Measurements from ENCODE around the gene NRN1L.
A peak's percentile ranks its signal among the peaks of the same experiment; 100 is the strongest.

The NRN1L gene

DNA sequence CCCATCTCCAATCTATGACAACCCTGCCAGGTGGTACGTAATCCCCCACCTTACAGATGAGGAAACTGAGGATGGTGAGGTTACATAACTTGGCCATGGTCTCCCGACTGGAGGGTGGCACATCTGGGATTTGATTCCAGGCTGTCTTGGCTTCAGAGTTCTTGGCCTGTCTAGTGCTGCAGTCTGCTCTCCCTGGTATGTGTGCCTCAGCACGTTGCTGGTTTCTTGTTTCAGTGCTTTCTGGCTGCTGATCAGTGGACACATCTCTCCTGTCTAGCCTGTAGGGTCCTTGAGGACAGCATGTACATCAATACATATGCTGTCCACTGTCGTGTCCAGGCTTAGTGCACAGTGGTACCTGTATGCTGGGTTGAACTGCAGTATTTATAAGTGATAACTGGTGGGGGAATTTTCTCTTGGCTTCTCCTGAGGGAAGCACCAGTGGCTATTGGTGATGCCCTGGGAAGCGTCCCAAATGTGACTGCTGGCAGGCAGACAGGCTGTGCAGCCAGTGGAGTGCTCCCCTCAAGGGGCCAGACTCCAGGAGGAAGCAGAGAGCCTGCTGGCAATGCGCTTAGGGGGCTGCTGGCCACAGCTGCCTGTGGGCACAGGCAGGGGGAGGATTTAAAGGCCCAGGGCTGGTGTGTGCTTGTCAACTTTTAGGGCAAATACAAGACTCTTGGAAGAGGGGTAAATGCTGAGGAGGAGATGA is 32.6 kb downstream of the NRN1L start:
- no peak for DNase-seq

DNA sequence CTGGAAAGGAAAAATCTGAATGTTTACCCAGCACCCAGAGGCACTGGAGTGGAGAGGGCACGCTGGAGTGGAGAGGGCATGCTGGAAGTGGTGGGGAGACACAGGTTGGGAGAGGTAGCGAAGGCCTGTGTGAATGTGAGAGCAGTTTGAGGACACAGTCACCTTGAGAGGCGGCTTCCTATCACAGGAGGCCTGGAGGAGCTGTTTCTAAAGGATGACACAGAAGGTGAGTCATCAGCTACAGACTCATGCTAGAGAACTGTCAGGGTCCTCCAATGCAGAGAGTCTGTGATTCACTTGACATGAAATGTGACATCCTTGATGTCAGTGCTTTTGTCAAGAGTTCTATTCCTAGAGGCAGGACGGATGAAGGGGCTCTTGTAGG is 33.2 kb downstream of the NRN1L start:
- no peak for DNase-seq

DNA sequence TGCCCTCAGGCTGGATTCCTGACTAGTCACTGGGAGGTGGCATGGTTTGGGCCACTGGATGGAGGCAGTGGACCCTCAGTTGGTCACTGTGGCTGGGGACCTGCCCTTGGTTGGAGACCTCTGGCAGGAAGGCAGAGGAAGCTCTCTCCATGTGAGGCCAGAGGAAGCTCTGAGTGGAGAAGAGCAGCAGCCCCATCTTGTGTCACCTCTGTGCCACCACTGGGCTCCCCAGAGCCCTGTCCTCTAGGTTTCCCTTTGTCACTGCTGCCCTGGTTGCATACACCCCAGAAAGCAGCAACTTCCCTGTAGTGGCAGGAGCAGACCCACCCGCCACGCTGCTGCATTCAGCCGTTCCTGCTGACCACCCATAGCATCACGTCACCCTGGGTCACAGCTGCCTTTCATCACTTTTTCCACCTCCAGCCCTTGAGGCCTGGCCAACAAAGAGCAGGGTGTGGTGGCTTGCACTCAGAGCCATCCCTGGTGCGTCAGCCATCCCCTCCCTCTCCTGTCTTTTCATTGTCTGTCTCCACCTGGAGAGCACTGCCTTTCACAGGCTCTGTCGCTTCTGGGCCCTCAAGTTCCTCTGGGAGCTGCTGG is 35.0 kb downstream of the NRN1L start:
- DNase-seq: no peak

DNA sequence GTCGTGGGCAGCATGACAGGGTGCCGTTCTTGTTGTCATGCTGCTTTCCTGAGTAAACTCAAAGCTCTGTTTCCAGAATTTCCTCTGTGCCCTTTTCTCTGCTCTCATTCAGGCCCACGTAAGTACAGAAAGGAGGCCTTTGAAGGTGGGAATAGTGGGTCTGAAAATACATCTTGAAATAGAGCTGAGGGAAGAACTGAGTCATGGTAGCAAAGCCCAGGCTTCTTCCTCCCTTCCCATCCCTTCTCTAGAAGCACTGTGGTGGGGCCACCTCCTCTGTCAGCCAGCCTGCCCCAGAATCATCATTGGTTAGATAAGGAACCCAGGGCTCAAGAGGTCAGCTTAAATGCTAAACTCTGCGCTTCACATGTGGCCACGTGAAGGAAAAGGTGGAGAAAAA is 37.5 kb downstream of the NRN1L start:
- no peak for DNase-seq

DNA sequence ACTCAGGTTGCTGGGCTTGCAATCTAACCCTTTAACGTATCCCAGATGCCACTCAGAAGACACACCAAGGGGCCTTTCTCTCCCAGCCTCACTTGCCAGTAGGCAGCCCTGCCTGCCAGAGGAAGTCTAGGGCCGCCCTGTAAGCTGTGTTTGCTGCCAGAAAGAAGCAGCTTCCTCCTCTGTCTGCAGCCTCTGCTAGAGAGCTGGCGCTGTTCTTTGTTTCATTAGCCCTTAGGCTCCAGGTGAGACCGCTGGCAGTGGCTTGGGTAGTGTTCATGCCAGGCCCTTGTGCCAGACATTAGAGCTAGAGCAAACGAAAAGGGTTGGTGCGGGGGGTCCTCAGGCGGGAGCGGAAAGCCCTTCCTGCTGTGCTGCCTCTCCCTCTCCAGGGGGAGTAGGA is 38.1 kb downstream of the NRN1L start:
- no peak for DNase-seq

DNA sequence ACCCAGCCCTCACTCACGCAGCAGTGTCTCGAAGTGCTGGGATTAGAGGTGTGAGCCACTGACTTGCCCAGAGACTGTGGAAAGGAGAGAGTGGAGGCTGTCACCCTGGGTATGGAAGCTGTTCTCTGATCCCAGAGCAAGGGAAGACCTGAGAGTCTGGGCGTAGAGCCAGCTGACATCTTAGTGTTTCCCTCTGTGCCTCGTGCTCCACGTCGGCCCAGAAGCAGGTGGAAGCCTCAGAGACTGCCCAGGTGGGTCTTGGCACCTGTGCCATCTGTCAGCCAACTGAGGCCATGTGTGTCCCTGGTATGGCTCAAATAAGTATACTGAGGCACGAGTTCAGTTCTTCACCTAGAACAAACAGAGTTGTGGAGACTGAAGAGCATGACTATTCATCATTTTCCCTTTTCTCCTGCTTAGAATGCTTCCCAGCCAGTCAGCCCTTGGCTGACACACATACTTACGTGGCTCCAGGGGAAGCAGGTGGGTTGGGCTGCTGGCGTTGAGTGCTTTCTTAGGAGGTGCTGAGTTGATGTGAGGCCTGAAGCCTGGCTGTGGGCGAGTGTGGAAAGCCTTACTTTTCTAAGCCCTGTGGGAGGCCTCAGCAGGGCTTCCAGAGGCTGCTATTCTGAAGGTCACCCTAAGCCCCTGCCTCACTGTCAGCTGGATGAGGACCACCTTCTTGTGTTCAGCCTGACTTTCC is 38.9 kb downstream of the NRN1L start:
- DNase-seq: no peak

DNA sequence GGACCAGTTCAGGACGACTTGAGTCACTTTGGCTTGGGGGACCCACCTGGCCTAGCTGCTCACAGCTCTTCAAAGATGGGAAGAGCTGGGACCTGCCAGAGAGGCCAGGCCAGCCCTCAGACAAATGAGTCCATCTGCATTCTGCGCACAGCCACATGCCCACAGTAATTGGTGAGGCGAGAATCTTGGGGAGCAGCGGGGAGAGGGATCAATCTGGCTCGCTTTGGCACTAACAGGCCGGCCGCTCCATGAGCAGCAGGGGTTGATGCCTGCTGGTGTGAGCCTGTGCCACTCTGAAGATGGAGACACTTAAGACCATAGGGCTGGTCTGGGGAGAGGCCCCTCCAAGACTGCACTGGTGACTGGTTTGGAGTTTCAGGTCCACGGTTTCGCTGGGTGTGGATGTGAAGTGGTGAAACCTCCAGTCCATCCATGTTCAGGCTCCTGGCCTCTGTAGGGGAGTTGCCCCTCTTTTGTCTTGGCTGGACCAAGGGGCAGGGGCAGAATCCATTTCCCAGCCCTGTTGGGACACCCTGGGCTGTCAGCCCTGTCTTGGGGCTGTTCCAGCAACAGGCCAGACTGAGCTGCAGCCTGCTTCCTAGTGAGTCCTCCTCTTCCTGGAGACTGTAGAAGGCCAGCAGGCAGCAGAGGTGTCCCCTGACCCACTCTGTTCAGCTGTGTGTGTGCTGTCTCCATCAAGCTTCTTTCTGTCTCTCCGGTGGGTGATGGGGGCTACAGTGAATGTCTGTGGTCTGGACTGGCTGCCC is 39.6 kb downstream of the NRN1L start:
- no peak for DNase-seq

DNA sequence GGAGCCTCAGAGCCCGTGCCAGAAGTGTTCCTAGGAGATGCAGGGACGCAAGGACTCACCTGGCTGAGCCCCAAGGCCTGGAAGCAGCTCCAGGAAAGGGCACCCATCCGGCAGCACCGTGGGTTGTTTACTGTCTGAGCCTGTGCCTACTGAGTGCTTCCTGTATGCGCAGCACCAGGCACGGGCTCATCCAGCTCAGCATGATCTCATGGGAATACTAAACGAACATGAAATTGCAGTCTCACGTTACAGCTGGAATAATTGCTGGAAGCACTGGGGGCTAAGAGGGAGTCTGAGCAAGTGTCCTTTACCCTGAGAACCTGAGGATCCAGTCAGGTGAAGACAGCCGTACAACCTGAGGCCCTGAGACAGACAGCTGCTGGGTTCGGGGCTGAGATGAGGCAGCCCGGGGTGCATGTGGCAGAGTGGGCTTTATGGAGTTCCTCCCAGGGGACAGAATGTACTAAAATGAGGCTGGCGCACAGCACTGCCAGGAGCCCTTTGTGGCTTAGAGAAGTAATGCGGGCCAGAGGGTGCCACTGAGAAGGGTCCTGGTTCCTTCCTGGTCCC is 41.6 kb downstream of the NRN1L start:
- no peak for DNase-seq

DNA sequence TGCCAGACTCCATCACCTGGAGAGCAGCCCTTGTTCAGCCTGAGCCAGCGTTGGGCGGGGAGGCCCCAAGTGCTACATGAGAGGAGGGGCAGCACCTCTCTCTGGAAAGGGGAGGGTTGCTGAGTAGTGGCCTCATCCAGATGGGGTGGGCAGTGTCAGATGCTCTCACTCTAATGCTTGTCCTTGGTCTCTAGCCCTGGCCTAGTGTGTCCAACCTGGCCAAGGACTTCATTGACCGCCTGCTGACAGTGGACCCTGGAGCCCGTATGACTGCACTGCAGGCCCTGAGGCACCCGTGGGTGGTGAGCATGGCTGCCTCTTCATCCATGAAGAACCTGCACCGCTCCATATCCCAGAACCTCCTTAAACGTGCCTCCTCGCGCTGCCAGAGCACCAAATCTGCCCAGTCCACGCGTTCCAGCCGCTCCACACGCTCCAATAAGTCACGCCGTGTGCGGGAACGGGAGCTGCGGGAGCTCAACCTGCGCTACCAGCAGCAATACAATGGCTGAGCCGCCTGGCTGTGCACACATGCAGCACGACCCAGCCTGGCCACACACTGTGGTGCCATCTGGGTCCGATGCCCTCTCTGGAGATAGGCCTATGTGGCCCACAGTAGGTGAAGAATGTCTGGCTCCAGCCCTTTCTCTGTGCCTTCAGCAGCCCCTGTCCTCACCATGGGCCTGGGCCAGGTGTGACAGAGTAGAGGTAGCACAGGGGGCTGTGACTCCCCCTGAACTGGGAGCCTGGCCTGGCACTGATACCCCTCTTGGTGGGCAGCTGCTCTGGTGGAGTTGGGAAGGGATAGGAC is 42.7 kb downstream of the NRN1L start:
- no peak for DNase-seq

DNA sequence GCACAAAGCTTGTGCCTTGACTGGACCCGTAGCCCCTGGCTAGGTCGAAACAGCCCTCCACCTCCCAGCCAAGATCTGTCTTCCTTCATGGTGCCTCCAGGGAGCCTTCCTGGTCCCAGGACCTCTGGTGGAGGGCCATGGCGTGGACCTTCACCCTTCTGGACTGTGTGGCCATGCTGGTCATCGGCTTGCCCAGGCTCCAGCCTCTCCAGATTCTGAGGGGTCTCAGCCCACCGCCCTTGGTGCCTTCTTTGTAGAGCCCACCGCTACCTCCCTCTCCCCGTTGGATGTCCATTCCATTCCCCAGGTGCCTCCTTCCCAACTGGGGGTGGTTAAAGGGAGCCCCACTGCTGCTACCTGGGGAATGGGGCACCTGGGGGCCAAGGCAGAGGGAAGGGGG is 43.5 kb downstream of the NRN1L start:
- DNase-seq: no peak

DNA sequence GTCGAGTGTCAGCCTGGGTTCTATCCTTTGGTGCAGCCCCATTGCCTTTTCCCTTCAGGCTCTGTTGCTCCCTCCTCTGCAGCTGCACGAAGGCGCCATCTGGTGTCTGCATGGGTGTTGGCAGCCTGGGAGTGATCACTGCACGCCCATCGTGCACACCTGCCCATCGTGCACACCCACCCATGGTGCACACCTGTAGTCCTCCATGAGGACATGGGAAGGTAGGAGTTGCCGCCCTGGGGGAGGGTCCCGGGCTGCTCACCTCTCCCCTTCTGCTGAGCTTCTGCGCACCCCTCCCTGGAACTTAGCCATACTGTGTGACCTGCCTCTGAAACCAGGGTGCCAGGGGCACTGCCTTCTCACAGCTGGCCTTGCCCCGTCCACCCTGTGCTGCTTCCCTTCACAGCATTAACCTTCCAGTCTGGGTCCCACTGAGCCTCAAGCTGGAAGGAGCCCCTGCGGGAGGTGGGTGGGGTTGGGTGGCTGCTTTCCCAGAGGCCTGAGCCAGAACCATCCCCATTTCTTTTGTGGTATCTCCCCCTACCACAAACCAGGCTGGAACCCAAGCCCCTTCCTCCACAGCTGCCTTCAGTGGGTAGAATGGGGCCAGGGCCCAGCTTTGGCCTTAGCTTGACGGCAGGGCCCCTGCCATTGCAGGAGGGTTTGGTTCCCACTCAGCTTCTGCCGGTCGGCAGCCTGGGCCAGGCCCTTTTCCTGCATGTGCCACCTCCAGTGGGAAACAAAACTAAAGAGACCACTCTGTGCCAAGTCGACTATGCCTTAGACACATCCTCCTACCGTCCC is 44.1 kb downstream of the NRN1L start:
- peak; percentile 49 for DNase-seq

DNA sequence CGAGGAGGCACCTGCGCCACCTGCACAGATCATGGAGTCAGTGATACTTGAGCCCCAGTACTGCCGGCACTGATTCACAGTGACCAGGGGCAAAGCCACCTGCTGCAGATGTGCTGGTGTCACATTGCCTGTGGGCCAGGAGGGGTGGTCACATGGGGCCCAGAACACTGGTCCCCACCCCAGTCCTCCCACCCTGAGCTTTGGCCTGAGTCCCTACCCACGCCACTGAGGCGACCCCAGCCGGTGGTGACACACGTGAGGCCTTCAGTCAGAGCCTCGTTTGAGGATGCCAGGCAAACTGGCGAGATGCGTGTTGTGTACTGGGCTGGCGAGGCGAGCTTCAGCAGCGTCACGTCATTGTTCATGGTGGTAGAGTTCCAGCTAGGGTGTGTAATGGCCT is 45.5 kb downstream of the NRN1L start:
- DNase-seq: no peak

DNA sequence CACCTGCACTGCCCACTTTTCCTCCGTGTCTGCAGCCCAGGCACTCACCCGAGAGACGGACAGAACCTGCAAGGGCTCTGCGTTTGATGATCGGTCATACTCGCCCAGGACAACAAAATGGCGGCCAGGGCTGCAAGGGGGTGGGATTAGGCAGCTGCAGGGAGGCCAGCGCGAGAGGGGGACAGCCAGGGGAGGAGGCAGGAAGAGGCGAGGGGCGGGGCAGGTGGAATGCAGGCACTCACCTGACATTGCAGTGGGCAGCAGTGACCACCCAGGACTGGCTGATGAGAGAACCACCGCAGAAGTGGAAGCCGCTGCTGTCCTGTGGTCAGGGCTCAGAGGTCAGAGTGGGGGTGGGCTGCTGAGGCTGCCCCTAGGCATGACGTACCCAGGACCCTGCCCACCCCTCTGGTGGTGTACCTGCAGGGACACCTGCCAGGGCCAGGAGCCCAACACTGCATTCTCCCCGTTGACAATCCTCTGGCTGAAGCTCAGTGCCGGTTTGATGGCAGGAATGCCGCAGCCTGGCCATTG is 46.1 kb downstream of the NRN1L start:
- no peak for DNase-seq

DNA sequence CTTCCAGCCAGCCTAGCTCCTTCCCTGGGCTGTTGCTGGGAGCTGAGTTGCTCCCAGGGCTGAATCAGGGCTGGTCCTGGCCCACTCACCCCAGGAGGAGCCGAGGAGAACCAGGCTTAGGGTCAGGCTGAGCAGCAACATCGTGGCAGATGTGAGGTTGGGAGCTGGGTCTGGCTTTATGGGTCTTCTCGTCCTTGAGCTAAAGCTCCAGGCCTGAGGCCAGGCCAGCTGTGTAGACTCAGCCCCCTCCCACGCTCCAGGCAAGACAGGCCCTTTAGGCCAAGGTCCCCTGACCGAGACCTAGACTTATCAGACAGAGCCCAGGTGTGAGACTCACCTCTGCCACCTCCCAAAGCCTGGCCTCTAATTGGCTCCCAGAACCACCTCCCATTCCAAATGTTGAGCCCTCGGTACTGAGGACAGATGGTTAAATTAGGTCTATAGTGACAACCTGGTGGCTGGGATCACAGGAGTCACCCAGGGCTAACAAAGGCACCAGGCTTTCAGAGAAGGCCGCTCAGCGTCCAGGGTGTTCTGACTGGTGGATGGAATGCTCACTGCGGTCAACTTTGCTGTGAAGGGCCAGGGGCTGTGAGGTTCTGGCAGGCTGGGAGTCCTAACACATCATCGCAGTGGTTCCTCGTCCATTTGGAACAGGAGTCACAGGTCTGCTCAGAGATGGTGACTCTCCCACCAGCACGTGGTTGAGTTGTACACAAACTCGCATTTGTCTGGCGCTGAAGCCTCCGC is 47.2 kb downstream of the NRN1L start, which contains the start of gene CTRL:
Gene CTRL (minus strand): TSS at position 151 of the 750 bp plus-strand sequence. CDS start 10 bp downstream, at position 141.
- DNase-seq: no peak

DNA sequence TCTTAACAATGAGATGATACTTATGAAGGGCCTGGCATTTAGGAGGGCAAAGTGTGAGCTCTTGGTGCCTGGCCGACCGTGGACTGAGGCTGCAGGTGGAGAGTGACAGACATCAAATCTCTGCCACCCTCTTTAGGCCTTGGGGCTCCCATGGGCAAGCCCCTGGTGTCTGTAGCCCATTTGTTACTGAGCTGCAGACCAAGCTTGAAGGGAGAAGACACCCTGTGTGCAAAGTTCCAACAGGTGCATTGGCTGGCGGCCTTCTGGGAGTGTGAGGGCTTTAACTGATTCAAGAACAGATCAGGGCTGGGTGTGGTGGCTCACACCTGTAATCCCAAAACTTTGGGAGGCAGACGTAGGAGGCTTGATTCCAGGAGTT is 47.8 kb downstream of the NRN1L start:
- DNase-seq: no peak

DNA sequence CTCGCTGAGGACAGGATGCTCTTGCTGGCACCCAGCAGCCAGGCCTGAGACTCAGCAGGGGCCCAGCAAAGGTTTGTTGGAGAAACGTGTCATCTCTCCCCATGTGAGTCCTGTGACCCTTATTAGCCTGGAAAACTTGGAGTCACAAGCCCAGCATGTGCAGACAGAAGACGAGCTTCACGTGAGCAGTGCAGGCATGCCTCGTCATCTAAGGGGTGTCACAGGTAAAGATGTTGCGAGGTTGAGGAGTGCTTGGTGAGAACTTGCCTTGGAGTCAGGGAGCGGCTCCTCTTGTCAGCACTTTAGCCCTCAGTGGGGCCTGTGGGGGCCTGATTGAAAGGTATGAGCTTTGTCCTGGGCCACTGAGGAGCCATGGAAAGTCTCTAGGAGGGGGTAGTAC is 49.1 kb downstream of the NRN1L start:
- no peak for DNase-seq

DNA sequence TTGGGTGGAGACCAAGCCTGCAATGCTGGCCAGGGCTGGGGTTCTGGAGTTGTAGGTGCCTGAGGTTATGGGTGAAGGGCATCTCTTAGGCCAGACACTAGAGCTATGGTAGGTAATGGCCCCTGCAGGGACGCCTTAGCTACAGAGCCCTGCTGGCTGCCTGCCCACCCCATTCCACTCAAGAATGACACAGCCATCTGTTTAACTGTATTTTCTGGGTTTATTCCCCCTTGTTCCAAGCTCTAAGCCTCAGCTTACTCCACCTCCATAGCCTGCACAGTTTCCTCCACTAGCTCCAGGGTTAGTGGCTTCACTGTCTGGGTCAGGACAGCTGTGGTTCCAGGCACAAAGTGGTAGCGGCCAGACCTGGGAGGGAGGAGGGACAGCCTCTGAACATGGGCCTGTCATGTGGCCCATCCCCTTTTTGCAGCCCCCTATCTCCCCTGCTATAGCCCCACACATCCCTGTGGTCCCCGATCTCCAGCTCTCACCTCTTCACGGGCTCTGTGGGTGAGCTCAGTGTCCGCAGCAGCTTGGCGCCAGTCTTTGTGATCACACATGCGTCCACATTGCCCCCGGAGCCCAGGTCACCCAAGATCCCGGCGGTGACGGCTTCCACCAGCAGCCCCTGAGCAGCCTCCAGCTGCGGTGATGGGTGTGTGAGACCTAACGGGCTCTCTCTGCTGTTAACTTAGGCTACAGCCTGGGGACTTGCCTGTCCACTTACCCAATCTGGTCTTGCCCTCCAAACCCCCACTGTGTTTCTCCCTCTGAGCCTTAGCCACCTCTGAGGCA is 49.8 kb downstream of the NRN1L start:
- no peak for DNase-seq

DNA sequence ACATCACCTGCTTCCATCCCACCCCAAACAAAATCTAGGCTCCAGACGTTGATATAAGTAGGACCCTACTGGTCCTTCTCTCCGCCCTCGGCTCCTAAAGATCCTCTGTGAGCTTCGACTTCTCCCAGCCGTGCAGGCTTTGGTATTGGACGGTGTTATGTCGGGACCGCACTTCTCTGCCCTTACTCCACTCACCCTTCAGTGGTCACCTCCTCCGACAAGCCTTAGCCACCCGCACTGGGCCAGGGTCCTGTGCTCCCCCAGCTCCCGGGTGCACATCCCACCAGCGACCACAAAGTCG is 50.4 kb downstream of the NRN1L start:
- DNase-seq: peak; percentile 51

All from right kidney (tissue), 1 donor.